Myocyte (in vitro differentiated cells): Measurements from ENCODE around the gene BMP8B. TPM values are rescaled to one million over a fixed set of nuclear protein-coding genes. Genes with fewer than 3 reads are reported as not detected.
A peak's percentile ranks its signal among the peaks of the same experiment; 100 is the strongest.
"Not testable (repeated sequence)": the region's sequence is repeated elsewhere in the genome, so short reads cannot be mapped to it uniquely, and the experiment has no call there.

ENCODE experiments used
- DNase-seq: peaks from one replicate; pipeline ENCODE4 v3.0.0-alpha.2; 2012; ENCODE audit warnings: low read depth
- total RNA-seq: library from RNA; depleted of rRNA; stranded (reverse); fragments of >200 nt; gene quantifications from 2 replicates; pipeline ENCODE4 v1.2.3, GENCODE V29; 2014

The BMP8B gene
- total RNA-seq, 1 donor from 2014 or later = 4.1 TPM

- no peak for DNase-seq
Measured at GRCh38 chr1:39779137-39779536, 9.5 kb downstream of the BMP8B start.

GRCh38 chr1:39778463-39779099, 10.1 kb downstream of the BMP8B start:
- not testable (repeated sequence) for DNase-seq

- DNase-seq = not testable (repeated sequence)
Measured at GRCh38 chr1:39777896-39778295, 10.8 kb downstream of the BMP8B start.

DNA sequence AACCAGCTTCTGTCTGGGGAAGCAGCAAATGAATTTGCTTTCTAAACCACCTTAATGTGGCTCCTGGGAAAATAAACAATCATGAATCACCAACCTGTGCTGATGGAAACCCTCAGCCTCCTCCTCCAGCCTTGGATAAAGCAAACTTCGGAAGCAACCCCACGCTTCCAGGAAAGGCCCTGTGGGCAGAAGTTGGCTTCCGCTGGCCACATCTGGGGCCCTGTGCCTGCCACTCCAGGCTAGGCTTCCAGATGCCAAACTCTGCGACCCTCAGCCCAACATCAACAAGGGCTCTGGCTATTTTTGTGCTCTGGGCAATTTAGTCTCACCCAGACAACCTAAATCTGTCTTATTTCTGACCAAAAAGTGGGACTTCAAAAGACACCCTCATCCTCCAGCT, 11.4 kb downstream of the BMP8B start:
- DNase-seq = no peak

DNA sequence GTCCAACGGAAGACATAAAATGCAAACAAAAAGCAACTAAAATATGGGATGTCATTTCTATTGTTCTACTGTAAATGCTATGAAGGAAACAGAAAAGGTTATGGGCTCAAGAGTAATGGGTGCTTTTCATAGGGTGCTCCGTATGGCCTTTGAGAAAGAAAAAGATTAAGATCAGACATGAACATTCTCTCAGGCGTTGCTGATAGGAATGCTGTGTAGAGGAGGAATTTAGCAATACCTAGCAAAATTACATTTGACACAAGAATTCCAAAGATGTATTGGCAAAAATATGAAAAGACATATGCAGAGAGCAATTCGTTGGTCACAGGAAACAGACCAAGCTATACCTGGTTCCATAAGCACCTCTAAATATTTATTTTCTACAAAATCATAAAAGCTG, 11.8 kb downstream of the BMP8B start:
- no peak for DNase-seq

- DNase-seq = peak; percentile 86
Measured at GRCh38 chr1:39776400-39776713, 12.3 kb downstream of the BMP8B start.

DNA sequence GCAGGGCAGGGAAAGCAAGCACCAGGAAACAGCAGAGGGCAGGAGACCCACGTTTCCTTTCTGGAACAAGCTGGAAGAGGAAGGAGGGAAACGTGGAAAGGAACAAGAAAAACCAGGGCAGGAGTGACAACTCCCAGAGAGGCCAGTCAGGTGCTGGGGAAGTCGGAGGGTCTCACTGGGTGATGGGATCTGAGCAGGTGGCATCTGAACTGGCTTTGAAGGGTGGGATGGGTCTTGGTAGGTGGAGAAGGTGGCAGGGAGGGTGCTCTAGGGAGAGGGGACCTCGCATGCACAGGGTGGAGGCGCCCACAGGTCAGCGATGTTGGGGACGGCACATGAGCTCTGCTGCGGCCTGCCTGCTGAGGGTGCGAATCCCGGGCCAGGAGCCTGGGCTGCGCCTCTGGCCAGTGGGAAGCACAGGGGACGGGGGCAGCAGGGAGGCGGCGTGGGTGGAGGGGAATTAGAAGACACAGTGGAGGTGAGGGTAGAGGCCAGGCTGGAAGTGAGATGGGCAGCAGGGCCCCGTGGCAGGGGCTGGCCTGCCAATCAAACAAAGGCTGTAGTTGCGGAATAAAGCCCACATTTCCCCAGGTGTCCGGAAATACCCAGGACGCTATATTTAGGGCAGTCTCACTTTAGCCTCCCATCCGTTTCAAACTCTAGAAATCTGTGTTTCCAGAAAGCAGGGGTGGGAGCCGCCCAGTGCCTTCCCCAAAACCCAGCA, 12.8 kb downstream of the BMP8B start:
- DNase-seq = not testable (repeated sequence)

DNA sequence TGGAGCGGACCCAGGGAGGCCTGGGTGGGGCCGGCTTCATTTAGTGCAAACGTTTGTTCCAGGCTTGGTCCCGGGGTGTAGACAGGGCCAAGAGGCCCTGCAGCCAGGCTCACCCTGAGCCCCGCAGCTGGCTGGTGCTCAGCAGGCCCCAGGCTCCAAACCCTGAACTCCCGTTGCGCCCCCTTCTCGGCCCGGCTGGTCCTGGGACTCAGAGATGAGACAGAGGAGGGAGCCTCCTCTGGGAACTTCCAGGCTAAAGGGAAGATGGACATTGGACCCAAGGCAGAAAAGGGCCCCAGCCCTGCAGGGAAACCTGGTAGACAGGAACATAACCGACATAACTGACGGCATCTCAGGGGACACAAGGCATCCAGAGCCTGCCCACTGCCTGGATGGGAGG, 13.5 kb downstream of the BMP8B start:
- not testable (repeated sequence) for DNase-seq

DNA sequence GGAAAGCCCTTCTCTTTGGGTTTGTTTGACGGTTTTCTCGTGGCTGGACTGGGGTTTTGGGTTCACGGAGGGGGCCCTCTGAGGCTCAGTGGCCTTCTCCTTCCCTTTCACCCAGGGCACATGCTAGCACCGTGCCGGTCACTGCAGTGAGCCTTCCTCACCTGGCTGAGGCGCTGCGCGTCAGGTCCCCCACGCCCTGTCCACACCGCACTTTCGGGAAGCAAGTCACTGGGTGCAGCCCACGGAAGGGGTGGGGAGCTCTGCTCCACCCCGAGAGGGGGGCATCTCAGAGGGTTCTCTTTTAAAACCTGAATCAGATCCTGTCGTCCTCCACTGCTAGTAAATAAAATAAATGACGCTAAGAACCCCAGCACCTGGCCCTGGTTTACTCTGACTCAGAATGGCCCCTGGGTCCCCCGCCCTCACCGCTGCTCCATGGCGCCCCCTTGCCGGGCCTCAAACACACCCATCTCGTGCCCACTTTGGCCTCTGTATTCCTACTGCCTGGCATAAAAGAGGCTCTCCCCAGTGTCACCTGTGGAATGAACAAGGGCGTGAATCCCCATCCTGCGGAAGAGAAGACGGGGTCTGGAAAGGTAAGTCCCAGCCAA, 15.2 kb downstream of the BMP8B start:
- DNase-seq = not testable (repeated sequence)

GRCh38 chr1:39771022-39771532, 17.6 kb downstream of the BMP8B start, which contains the start of gene OXCT2:
TSS of gene OXCT2 (minus strand) at chr1:39771348. CDS start at chr1:39771255, 93 bp downstream.
- not testable (repeated sequence) for DNase-seq

- not testable (repeated sequence) for DNase-seq
Measured at GRCh38 chr1:39770100-39771021, 18.3 kb downstream of the BMP8B start.

- not testable (repeated sequence) for DNase-seq
Measured at GRCh38 chr1:39769502-39769901, 19.2 kb downstream of the BMP8B start.

GRCh38 chr1:39766466-39766865, 22.2 kb downstream of the BMP8B start:
- not testable (repeated sequence) for DNase-seq

GRCh38 chr1:39764512-39764911, 24.2 kb downstream of the BMP8B start:
- not testable (repeated sequence) for DNase-seq

DNA sequence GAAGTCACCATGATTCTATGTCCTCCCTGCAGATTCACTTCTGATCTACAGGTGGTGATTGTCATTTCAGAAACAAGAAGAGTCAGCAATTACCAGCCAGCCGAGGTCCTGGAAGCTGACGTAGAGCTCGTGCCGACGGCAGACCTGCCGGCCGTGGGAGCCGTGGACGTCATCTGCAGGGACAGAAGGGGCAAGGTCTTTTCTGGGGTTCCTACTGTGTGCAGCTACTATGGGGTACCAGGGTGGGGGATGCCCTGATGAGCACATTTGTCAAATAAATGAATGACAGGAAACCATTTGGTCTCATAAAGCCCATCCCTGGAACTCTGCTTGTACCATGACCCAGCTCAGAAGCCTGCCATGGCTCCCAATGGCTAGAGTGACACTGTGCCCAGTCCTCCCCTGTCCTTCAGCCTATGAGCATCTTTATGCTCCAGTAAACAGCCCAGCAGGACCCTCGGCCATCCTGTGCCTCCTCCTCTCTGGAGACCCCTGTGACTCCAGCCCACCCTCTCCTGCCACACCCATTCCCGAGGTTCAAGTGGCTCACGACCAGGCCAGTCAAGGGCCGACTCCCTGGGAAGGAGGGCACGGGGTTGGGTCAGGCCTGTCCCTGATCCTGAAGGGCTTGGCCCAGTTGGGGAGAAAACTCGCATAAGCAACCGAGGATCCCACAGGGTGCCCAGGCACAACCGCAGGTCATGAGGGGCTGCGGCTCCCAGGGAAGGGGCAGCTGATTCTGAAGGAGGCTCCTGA, 24.9 kb downstream of the BMP8B start:
- not testable (repeated sequence) for DNase-seq

DNA sequence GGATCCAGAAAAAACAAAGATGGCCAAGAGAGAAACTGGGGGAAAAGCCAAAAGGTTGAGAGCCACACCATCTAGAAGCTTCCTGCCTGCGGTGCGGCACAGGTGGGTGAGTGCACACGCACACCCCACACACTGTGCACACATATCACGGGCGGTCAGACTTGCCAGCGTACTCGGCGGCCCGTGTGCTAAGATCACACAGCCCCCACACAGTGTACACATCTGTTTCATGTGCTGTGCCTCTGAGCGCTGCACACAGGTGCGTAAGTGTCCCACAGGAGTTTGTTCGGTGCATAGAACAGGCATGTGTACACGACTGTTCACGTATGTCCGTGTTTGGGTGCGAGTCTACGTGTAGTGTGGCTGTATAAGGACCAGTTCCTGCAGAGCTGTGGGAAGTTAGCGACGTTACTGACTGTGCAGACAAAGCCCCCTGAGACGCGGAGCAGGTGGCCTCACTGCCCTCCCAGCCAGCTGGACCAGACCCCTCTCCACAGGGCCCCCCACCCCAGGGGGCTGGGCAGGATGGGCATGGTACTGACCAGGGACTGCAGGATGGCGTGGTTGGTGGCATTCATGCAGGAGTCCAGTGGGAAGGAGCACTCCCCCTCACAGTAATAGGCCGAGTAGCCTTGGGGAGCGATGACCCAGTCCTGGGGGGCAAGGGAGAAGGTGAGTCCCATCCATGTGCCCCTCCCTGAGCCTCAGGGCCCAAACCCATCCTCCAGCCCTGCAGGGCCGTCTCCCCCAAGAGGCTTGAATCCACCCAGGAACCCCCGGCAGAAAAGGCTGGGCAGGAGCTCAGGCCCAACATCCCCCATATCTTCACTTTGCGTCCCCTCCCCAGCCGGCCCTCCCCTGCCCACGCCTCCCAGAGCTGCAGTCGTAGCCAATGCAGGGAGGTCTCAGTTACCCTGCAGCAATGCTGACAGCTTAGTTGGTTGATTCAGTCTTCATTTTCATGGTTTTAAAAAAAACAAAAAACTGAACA, 25.8 kb downstream of the BMP8B start:
- DNase-seq = no peak

DNA sequence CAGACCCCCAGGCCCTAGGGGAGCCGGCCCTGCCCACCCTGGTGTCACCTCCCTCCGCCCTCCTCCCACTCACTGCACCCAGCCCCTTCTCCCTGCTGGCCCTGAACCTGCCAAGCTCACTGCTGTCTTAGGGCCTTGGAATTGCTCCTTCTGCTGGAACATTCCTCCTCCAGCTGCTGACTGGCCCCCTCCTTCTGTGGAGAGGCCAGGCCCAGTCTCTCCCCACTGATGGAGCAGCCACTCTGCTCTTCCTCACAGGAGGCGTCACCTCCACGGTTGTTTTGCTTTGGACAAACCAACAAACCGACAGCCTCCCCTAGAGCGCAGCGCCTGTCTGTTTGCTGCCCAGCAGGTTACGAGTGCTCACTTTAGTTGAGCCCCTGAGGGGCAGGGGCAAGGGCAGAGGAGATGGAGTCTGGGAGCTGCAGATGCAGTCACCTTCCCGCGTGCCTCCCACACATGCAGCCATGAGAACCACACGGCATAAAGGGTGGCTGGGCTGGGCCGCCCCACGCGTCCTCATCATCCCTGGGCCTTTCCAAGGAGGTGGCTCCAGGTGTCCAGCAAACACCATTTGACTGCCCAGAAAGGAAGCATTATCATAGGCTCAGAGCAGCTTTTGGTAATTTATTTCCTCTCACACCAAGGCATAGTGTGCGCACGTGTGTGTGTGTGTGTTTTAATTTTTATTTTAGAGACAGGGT, 27.0 kb downstream of the BMP8B start:
- DNase-seq = no peak

GRCh38 chr1:39761016-39761415, 27.6 kb downstream of the BMP8B start:
- no peak for DNase-seq
